Adipose tissue (tissue), 3 donors: ENCODE results near the gene RUNX1. TPM values are rescaled to one million over a fixed set of nuclear protein-coding genes. Genes with fewer than 3 reads are reported as not detected.

Source experiments
- H3K27ac ChIP-seq: one replicate; pipeline ENCODE4 v1.5.1; 2013; ENCODE audit warnings: low read depth, low read length
- WGBS, 3 donors: extraction: QIAGEN DNeasy Blood & Tissue Kit; methylation state at CpG; one replicate each; pipeline ENCODE4 v1.1.7; 2013; 5-methylcytosine and 5-hydroxymethylcytosine counted together
- polyA plus RNA-seq, 3 donors: library from polyadenylated mRNA; stranded (reverse); fragments of 200-250 nt; gene quantifications; one replicate each; pipeline ENCODE4 v1.2.3, GENCODE V29; 2013
- donor health status: healthy with polysubstance abuse.
- donor health status: Bipolar disorder and iron deficiency.
- donor health status: healthy.

The RUNX1 gene
- polyA plus RNA-seq, 3 donors: 1.2 to 38.1 (median 10.8) TPM

GRCh38 chr21:34887105-34887442 is 162.0 kb downstream of the RUNX1 start:
- 4 to 15% (median 8%) methylated on average over 14 to 15 of the region's 15 CpGs for WGBS, 3 donors
- peak overlapping the region; percentile 68 for H3K27ac ChIP-seq

- peak overlapping the region; percentile 68 for H3K27ac ChIP-seq
- 1 to 13% (median 4%) methylated on average over 53 to 56 of the region's 56 CpGs for WGBS, 3 donors
Observed at GRCh38 chr21:34886240-34887104, 162.6 kb downstream of the RUNX1 start.

- 20 to 33% (median 21%) methylated on average over 24 of the region's 24 CpGs for WGBS, 3 donors
- peak overlapping the region; percentile 30 for H3K27ac ChIP-seq
Observed at GRCh38 chr21:34885626-34886239, 163.4 kb downstream of the RUNX1 start.

- no peak overlapping the region for H3K27ac ChIP-seq
- 35 to 75% (median 39%) methylated on average over 6 of the region's 6 CpGs for WGBS, 3 donors
Observed at GRCh38 chr21:34885125-34885524, 164.0 kb downstream of the RUNX1 start.

- H3K27ac ChIP-seq: no peak overlapping the region
- 45 to 78% (median 66%) methylated on average over 3 of the region's 3 CpGs for WGBS, 3 donors
Observed at GRCh38 chr21:34884346-34884929, 164.7 kb downstream of the RUNX1 start.

- 48 to 87% (median 52%) methylated on average over 6 of the region's 6 CpGs for WGBS, 3 donors
Observed at GRCh38 chr21:34883491-34884271, 165.4 kb downstream of the RUNX1 start.

GRCh38 chr21:34882719-34883131 is 166.4 kb downstream of the RUNX1 start:
- 42 to 83% (median 45%) methylated on average over 2 of the region's 2 CpGs for WGBS, 3 donors
- H3K27ac ChIP-seq: no peak overlapping the region

More at GRCh38 chr21:34883491-34884271, 165.4 kb downstream of the RUNX1 start:
- H3K27ac ChIP-seq: no peak overlapping the region

- no peak overlapping the region for H3K27ac ChIP-seq
- WGBS, 3 donors: 50 to 76% (median 57%) methylated on average over 4 of the region's 4 CpGs
Observed at GRCh38 chr21:34881839-34882371, 167.2 kb downstream of the RUNX1 start.

GRCh38 chr21:34881421-34881820 is 167.7 kb downstream of the RUNX1 start:
- WGBS, 3 donors: 60 to 90% (median 64%) methylated on average over 3 of the region's 3 CpGs
- no peak overlapping the region for H3K27ac ChIP-seq

- WGBS, 3 donors: 79 to 90% (median 85%) methylated on average over 7 of the region's 7 CpGs
- no peak overlapping the region for H3K27ac ChIP-seq
Observed at GRCh38 chr21:34880401-34880800, 168.7 kb downstream of the RUNX1 start.

GRCh38 chr21:34878940-34879339 is 170.2 kb downstream of the RUNX1 start:
- 74 to 92% (median 92%) methylated on average over 2 of the region's 2 CpGs for WGBS, 3 donors
- H3K27ac ChIP-seq: no peak overlapping the region

- WGBS, 3 donors: 59 to 84% (median 69%) methylated on average over 3 of the region's 3 CpGs
- no peak overlapping the region for H3K27ac ChIP-seq
Observed at GRCh38 chr21:34878501-34878900, 170.6 kb downstream of the RUNX1 start.

GRCh38 chr21:34877485-34878128 is 171.5 kb downstream of the RUNX1 start:
- H3K27ac ChIP-seq: no peak overlapping the region
- 46 to 83% (median 71%) methylated on average over 10 of the region's 10 CpGs for WGBS, 3 donors

- H3K27ac ChIP-seq: no peak overlapping the region
- 86 to 89% (median 88%) methylated on average over 6 of the region's 6 CpGs for WGBS, 3 donors
Observed at GRCh38 chr21:34875830-34876229, 173.3 kb downstream of the RUNX1 start.

GRCh38 chr21:34874684-34875513 is 174.2 kb downstream of the RUNX1 start:
- H3K27ac ChIP-seq: no peak overlapping the region

GRCh38 chr21:34871026-34871908 is 177.8 kb downstream of the RUNX1 start:
- H3K27ac ChIP-seq: no peak overlapping the region
- 73 to 79% (median 76%) methylated on average over 17 to 18 of the region's 18 CpGs for WGBS, 3 donors

More at GRCh38 chr21:34874684-34875513, 174.2 kb downstream of the RUNX1 start:
- WGBS, 3 donors: 55 to 80% (median 59%) methylated on average over 8 of the region's 8 CpGs
